ENCODE results near the gene ZRANB1.

ZRANB1 gene

GRCh38 chr10:125023862-125024496, 82.1 kb downstream of the ZRANB1 start:
- DNase-seq = peak; percentile 85

GRCh38 chr10:125024497-125025234, 82.7 kb downstream of the ZRANB1 start:
- peak; percentile 85 for DNase-seq

GRCh38 chr10:125025341-125025740, 83.4 kb downstream of the ZRANB1 start:
- no peak for DNase-seq

GRCh38 chr10:125026036-125026931, 84.4 kb downstream of the ZRANB1 start:
- DNase-seq = no peak

GRCh38 chr10:125026974-125027735, 85.2 kb downstream of the ZRANB1 start:
- no peak for DNase-seq

GRCh38 chr10:125027871-125028869, 86.2 kb downstream of the ZRANB1 start:
- DNase-seq = no peak

GRCh38 chr10:125029584-125030242, 87.8 kb downstream of the ZRANB1 start:
- no peak for DNase-seq

- DNase-seq = no peak
Observed at GRCh38 chr10:125030567-125031197, 88.8 kb downstream of the ZRANB1 start.

- no peak for DNase-seq
Observed at GRCh38 chr10:125032474-125033020, 90.6 kb downstream of the ZRANB1 start.

- no peak for DNase-seq
Observed at GRCh38 chr10:125033146-125033924, 91.4 kb downstream of the ZRANB1 start.

GRCh38 chr10:125034675-125035074, 92.8 kb downstream of the ZRANB1 start:
- DNase-seq = no peak

- no peak for DNase-seq
Observed at GRCh38 chr10:125035136-125035535, 93.2 kb downstream of the ZRANB1 start.

- DNase-seq = no peak
Observed at GRCh38 chr10:125035588-125036295, 93.8 kb downstream of the ZRANB1 start.

- DNase-seq = no peak
Observed at GRCh38 chr10:125037145-125037877, 95.4 kb downstream of the ZRANB1 start.
